Measurements from ENCODE around the gene ADAMTS15.

ADAMTS15 gene

DNA sequence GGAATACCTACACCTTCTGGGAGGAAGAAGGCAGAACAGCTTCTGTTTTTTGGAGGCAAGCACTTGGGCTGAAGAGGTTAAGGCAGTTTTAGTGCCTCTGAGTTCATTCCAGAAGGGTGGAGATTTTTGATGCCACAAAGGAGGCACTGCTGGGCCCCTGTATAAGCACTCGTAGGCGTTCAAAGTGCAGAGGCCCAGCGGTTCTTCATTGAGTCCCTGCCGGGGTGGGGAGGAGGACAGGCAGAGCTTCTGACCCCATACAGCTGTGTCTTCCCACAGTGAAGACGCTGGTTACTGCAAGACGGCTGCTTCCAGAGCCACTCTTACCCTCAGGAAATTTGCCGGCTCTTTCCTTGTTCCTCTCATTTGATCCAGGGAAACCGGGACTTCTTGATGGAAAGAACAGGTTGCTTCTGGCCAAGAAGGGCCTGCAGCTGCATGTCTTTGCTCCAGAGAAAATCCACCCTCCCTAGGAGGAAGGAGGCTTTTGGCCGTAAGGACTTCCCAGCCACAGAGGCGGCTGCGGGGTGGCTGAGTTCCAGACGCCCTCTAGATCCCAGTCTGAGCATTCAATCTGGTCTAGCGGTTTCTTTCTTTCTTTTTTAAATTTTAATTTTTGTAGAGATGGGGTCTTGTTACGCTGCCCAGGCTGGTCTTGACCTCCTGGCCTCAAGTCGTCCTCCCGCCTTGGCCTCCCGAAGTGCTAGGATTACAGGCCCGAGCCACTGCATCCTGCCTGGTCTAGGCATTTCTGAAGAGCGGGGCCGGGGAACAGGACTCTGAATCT lies 9.4 kb downstream of the ADAMTS15 start:
- no peak overlapping the region for H3K4me3 ChIP-seq (ENCODE audit: low read depth, low read length)

DNA sequence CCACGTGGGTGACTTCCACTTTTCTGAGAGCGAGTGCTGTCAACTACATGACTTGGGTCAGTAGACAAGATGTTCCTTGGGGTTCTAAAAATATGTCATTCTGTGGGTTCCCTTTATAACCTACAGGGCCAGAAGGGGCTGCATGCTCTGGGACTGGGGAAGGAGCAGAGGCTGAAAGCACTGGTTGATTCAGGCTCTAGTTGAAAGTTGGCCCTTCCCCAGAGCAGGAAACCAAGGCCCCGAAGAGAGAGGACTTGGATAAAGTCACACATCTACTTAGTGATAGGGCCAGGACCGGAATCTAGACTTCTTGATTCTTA lies 9.9 kb downstream of the ADAMTS15 start:
- H3K4me3 ChIP-seq (ENCODE audit: low read depth, low read length), result no peak overlapping the region

GRCh38 chr11:130459521-130459920 lies 11.1 kb downstream of the ADAMTS15 start:
- no peak overlapping the region for H3K4me3 ChIP-seq (ENCODE audit: low read depth, low read length)

DNA sequence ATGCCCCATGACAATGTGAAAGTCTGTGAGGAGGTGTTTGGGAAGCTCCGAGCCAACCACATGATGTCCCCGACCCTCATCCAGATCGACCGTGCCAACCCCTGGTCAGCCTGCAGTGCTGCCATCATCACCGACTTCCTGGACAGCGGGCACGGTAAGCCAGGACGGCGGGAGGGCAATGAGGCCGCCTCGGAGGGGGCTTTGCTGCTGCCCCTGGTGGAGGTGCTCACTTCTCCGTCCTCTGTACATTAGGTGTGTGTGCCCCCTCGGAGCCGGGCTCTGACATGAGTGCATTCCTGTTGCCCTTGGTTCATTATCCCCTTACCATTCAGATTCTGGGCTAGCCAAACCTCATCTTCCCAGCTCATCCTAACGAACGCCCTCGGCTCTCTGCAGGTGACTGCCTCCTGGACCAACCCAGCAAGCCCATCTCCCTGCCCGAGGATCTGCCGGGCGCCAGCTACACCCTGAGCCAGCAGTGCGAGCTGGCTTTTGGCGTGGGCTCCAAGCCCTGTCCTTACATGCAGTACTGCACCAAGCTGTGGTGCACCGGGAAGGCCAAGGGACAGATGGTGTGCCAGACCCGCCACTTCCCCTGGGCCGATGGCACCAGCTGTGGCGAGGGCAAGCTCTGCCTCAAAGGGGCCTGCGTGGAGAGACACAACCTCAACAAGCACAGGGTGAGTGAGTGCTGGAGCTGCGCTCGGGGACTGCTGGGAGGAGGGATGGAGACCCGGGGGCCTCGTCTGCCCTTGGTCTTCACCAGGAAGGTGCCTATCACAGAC lies 13.8 kb downstream of the ADAMTS15 start:
- no peak overlapping the region for H3K4me3 ChIP-seq (ENCODE audit: low read depth, low read length)

DNA sequence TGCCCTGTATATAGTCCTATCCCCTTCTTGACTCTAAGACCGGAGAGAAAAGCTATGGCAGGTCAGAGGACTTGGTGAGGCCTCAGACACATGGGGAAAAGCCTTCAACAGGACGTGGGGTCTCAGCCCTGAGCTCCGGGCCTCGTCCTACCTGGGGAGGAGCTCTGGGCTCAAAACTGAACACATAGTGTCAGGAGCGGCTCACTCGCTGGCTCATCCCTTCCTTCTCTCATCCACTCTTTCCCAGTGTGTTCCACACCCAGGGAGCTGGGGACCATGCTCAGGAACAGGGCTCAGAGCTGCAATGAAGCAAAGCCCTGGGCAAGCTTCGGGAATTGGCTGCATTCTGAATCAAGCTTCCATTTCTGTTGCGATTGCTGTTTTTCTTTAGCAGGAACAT lies 14.5 kb downstream of the ADAMTS15 start:
- no peak overlapping the region for H3K4me3 ChIP-seq (ENCODE audit: low read depth, low read length)

DNA sequence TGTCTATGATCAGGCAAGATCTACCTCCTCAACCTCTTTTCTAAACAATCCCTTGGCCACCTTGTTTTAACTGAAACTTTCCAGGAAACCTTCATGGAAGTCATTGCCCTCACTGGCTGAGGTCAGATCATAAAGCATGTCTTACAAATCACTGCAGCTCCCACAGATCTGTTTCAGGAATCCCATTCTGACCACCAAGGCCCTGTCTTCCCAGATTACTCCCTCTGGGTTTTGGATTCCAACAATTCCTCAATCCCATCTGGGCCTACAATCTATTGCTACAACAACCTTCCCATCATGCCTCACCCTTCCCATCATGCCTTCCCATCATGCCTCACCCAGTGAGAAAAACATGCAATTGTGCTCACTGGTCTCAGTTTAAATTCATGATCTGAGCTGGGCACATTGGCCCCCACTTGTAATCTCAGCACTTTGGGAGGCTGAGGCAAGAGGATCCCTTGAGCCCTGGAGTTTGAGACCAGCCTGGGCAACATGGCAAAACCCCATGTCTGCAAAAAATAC lies 15.9 kb downstream of the ADAMTS15 start:
- H3K4me3 ChIP-seq (ENCODE audit: low read depth, low read length), result no peak overlapping the region

DNA sequence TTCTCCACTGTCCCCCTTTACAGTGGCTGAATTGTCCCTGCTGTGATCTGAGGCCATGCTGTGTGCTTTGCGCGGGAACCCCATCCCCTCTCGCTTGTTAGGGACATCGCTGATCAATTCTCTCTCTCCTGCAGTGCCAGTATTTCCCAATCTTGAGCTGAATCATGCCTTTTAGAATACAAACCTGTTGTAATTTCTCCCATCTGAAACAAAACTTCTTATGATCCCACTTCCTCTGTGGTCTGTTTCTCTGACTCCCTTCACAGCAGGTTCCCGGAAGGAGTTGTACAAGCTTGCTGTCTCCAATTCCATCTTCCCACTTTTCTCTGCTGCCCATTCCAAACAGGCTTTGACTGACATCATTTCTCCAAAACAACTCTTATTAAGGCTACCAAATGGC lies 16.8 kb downstream of the ADAMTS15 start:
- H3K4me3 ChIP-seq (ENCODE audit: low read depth, low read length), result no peak overlapping the region

DNA sequence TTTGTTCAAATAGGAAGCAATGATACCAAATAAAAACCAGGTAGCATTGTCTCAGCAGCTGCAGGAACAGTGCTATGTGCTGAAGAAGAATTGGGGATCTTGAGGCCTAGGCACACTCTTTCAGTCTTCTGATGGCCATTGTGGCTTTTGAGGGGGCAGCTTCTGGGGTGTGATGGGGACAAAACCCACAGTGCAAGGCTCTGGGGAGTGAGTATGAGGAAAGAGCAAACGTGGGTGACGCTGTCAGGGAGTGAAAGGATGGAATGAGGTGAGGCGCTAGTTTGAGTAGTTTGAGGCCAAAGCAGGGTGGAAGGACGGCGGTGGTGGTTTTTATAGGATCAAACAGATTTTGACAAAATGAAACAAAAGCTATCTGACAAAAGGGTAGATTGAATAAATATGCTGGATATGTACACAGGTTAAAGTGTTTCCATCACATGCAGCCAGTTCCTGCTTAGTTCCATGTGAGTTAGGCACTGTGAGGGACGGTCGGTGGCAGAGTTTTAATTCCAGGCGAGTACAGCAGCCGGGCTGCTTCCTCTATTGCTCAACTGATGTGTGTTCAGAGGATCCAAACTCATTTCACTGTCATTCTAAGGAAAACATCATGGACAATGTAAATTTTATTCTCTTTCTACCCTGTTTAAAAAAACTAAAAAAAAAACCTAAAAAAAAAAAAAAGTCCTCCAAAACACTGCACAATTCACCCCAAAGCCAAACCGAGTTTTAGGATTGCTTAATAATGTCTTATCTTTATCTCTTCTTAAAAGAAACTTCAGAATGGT lies 18.9 kb downstream of the ADAMTS15 start:
- H3K4me3 ChIP-seq (ENCODE audit: low read depth, low read length), result no peak overlapping the region

GRCh38 chr11:130469181-130469580 lies 20.7 kb downstream of the ADAMTS15 start:
- H3K4me3 ChIP-seq (ENCODE audit: low read depth, low read length), result no peak overlapping the region

GRCh38 chr11:130470832-130471706 lies 22.6 kb downstream of the ADAMTS15 start:
- no peak overlapping the region for H3K4me3 ChIP-seq (ENCODE audit: low read depth, low read length)

- H3K4me3 ChIP-seq (ENCODE audit: low read depth, low read length), result no peak overlapping the region
Observed at GRCh38 chr11:130471731-130472433, 23.4 kb downstream of the ADAMTS15 start.

DNA sequence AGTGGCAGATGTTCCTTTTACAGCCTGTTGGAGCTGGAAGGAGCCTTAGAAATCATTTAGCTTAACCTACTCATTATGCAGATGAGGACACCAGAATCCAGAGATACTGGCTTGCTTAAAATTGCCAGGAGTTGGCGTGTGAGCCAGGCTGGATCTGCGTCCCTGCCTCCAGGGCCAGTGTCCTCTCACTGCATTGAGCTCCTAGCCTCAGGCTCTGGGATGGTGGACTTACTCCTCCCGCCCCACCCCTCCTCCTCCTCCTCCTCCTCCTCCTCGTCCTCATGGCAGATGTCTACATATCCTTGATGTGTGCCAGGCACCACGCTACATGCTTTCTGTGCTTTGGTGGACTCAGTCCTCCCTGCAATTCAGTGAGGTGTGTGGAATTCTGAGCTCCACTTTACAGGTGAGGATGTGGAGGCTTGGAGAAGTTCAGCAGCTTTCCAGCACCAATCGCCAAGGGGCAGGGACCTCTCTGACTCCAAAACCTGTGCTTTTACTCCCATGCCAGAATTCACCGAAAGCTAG lies 24.1 kb downstream of the ADAMTS15 start:
- no peak overlapping the region for H3K4me3 ChIP-seq (ENCODE audit: low read depth, low read length)

GRCh38 chr11:130473056-130473794 lies 24.8 kb downstream of the ADAMTS15 start:
- no peak overlapping the region for H3K4me3 ChIP-seq (ENCODE audit: low read depth, low read length)

- no peak overlapping the region for H3K4me3 ChIP-seq (ENCODE audit: low read depth, low read length)
Observed at GRCh38 chr11:130473795-130474377, 25.4 kb downstream of the ADAMTS15 start.

GRCh38 chr11:130474637-130475400 lies 26.4 kb downstream of the ADAMTS15 start:
- H3K4me3 ChIP-seq (ENCODE audit: low read depth, low read length), result no peak overlapping the region

DNA sequence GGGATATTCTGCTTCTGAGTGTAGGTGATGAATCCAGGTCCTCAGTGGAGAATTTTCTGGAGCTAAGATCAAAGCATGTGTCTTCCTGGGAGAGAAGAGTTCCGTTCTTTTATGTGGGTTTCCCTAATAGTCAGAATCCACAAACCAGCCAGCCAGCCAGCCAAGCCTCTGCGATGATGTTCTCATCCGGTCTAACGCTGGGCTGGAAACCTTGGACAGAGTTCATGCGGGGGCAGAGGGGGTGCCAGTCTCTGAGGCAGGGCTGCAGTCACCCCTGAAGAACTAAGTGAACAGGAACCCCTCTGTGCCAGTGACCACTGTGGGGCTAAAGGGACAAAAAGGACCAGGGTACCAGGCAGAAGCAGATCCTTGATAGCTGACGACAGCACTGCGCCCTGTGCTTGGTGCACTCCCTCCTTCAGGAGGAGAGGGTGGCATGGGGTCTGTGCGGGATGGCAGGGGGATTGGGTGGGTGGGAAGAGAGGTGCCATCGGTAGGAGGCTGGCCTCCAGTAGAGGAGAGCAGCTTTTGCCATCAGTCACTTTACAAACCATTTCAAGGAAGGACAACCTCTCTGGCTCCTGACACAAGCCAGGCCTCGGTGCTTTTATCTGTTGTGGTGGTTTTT lies 27.1 kb downstream of the ADAMTS15 start:
- no peak overlapping the region for H3K4me3 ChIP-seq (ENCODE audit: low read depth, low read length)

DNA sequence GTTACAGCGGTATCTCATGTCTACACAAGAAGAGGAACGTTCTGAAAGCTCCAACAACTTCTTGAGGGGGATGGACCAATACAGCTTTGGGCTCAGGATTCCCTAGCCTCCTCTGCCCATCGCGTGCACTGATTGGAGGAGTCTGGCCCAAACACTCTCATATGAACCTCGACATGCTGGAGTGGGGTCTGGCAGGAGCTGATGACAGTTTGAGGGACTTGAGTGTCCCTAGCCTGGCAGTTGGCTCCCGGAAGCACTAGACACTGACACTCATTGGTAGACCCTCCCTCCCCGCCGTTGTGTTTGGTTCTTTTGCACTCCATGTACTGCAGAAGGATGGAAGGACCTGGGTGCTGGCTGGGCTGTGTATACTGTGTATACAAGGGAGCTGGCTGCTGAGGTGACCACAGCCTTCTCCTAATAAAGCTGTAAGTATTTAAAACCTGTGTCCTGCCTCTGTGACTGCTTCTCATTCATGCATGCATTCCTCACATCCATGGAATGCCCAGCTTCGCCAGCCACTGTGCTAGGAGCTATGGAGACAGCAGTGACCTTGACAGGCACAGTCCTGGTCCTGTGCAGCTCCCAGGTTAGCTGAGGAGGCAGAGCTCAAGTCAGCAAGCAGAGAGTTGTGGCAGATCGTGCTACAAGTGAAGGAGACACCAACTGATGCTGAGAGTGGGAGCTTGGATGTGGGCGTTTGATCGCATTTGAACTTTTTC lies 27.9 kb downstream of the ADAMTS15 start:
- no peak overlapping the region for H3K4me3 ChIP-seq (ENCODE audit: low read depth, low read length)
